ENCODE measurements around the gene TASOR2.

Gene TASOR2

GRCh38 chr10:5684971-5685763 lies 529 bp downstream of the TASOR2 start:
- DNase-seq (ENCODE audit: low read depth in 2 of 2): peak; percentile 52 to 60

DNA sequence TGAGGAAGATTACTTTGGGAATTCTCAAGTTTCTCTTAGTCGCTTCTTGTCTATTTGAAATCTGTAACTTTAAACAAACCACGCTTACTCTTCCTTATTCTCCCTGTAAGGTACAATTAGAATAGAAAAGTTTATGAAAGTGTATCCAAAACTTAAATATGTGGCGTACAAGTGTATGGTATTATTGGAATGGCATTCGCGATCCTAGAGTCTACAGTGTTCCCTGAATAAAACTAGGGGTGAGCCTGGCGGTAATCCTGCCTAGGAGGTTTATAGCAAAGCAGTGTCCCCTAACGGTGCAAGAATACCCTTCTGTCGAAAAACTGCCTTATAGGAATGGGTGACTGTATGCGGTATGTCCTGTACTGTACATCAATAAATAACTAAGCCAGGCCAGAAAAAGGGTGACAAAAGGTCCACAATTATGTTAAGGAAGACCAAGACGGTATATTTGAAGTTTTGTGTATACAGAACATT lies 1.2 kb downstream of the TASOR2 start:
- no peak for DNase-seq (ENCODE audit: low read depth in 2 of 2)

GRCh38 chr10:5688587-5688986 lies 3.9 kb downstream of the TASOR2 start:
- DNase-seq (ENCODE audit: low read depth in 2 of 2): no peak

GRCh38 chr10:5691786-5692185 lies 7.1 kb downstream of the TASOR2 start:
- DNase-seq (ENCODE audit: low read depth in 2 of 2): no peak

- DNase-seq (ENCODE audit: low read depth in 2 of 2): peak; percentile 57 to 77
Observed at GRCh38 chr10:5692461-5693358, 8.1 kb downstream of the TASOR2 start.

- DNase-seq (ENCODE audit: low read depth in 2 of 2): no peak
Observed at GRCh38 chr10:5694573-5694972, 9.9 kb downstream of the TASOR2 start.

DNA sequence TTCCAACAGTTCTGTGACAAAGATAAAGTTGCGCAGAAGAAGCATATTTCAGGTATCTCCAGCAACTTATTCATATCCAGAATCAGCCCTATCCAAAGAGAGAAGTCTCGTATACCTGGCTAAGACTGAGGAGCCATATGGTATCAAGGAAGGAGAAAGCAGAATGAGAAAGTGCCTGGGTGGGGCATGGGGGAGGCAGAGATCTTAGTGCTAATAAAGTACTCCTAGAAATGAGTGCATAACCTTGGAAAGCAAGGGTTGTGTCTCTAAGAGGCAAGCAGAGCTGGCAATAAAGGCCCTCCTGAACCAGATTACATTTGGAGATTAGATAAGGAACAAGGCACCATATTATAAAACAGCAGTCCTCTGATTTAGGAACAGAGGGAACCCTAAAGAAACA lies 12.7 kb downstream of the TASOR2 start:
- DNase-seq (ENCODE audit: low read depth in 2 of 2): no peak

DNA sequence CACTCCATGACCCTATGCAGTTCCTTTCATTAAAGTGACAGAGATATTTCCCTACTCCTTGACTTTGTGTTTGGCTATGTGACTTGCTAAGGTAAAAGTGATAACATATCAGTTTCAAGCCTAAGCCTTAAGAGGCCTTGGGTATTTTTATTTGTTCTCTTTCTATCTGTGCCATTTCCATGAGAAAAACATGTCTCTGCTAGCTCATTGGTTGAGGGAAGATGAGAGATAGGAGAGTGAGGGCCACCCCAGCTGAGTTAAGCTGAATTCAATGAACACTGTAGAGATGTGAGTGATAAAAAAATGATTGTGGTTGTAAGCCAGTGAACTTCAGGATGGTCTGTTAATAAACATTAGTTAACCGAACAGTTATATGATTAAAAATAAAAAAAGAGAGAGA lies 13.4 kb downstream of the TASOR2 start:
- no peak for DNase-seq (ENCODE audit: low read depth in 2 of 2)

DNA sequence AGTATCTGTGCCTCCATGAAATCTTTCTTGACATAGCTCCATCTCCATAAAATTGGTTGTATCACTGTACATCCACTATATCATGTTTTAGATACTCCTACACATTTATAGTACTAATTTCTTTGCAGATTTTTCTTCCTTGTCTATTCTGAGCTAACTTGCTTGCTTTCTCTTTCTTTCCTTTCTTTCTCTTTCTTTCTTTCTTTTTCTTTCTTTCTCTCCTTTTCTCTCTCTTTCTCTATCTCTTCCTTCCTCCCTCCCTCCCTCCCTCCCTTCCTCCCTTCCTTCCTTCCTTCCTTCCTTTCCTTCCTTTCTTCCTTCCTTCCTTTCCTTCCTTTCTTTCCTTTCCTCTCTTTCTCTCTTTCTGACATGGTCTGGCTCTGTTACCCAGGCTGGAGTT lies 23.7 kb downstream of the TASOR2 start:
- no peak for DNase-seq (ENCODE audit: low read depth in 2 of 2)

GRCh38 chr10:5709865-5710264 lies 25.2 kb downstream of the TASOR2 start:
- no peak for DNase-seq (ENCODE audit: low read depth in 2 of 2)

GRCh38 chr10:5710859-5711258 lies 26.2 kb downstream of the TASOR2 start:
- DNase-seq (ENCODE audit: low read depth in 2 of 2): no peak

DNA sequence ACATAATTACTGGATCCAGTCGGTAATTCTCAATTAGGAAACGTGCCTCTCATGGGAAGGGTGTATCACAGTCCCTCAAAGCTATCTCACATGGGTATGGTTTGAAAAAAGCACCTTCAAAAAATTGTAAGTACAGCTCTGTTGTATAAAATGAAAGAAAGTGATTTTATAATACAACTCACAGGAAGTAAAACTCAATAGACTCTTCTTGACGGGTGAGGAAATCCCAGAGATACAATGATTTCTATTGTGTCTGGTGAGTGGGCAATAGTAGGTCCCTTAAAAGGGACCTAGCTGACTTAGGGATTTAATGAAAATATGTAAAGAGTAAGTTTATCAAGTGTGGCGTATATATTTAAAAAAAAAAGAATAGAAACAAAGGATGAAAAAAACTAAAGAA lies 27.0 kb downstream of the TASOR2 start:
- DNase-seq (ENCODE audit: low read depth in 2 of 2): no peak

GRCh38 chr10:5719546-5719945 lies 34.9 kb downstream of the TASOR2 start:
- no peak for DNase-seq (ENCODE audit: low read depth in 2 of 2)

DNA sequence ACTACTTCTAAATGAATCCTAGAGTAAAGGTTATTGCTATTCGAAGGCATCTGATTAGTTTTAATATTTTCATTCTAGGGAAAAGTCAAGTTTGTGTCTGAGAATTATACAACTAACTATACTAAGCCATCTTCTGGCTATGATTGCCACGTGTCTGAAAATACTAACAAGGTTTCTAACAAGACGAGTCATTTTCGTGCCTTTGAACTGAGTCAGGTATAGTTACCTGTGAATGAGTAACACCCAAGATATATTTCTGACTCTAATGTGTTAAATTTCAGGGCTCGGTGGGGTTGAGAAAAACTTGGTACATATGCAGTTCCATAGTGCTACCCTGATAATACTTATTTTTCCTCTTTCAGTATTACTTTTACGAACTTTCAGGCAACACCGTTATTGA lies 35.5 kb downstream of the TASOR2 start:
- no peak for DNase-seq (ENCODE audit: low read depth in 2 of 2)

- no peak for DNase-seq (ENCODE audit: low read depth in 2 of 2)
Observed at GRCh38 chr10:5723692-5724091, 39.1 kb downstream of the TASOR2 start.

- DNase-seq (ENCODE audit: low read depth in 2 of 2): no peak
Observed at GRCh38 chr10:5730766-5731165, 46.1 kb downstream of the TASOR2 start.

GRCh38 chr10:5731559-5731958 lies 46.9 kb downstream of the TASOR2 start:
- no peak for DNase-seq (ENCODE audit: low read depth in 2 of 2)

DNA sequence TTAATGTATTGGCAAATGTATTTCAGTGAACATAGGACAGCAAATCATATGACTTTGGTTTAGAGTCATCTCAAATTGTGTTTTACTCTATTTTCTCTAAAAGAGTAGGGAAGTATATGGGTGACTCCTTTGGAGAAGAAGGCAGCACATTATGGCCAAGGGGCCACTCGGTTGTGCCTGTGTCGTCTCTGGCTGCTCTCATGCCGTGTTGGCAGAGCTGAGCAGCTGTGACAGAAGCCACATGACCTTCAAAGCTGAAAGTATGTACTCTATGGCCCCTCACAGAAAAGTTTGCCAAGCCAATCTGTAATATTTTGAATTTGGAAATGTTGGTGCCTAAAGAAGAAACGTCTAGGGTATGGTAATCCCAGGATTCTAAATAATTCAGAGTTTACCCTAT lies 47.5 kb downstream of the TASOR2 start:
- DNase-seq (ENCODE audit: low read depth in 2 of 2): no peak
